Activated T-cell treated with anti-CD3 and anti-CD28 coated beads for 48 hours (primary cell): ENCODE data around the gene HNRNPUL1.

Experiments
- DNase-seq: peaks from one replicate; pipeline ENCODE4 v3.0.0-alpha.2; 2020; ENCODE audit warnings: low read depth

Gene HNRNPUL1

DNA sequence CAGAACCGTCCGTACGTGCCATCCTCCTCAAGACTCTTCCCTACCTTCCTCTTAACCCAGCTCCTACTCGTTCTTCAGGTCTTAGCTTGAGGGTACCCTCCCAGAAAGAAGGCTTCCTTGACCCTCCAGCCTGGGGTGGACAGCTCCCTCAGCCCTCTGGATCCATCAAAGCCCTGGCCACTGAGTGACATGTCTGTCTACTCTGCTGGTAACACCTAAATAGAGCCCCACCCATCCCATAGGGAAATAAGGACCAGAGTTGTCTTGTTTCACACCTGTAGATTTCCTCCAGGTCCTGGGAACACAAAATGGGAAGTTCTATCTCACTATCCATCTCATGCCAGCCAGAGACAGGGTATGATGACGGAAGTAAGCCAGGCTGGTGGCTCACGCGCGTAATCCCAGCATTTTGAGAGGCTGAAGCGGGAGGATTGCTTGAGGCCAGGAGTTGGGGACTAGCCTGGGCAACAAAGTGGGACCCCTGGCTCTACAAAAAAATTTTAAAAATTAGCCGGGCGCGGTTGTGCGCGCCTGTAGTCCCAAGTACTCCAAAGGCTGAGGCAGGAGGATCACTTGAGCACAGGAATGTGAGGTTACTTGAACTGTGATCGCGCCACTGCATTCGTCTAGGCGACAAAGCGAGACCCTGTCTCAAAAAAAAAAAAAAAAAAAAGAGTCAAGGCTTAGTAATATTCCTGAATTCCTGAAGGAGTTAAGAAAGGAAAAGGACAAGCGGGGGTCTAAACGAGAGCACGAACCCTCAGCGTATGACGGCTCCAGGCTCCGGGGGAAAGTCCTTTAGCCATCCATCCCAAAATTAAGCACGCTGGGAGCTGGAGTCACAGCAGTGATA lies 45.2 kb downstream of the HNRNPUL1 start:
- no peak for DNase-seq

DNA sequence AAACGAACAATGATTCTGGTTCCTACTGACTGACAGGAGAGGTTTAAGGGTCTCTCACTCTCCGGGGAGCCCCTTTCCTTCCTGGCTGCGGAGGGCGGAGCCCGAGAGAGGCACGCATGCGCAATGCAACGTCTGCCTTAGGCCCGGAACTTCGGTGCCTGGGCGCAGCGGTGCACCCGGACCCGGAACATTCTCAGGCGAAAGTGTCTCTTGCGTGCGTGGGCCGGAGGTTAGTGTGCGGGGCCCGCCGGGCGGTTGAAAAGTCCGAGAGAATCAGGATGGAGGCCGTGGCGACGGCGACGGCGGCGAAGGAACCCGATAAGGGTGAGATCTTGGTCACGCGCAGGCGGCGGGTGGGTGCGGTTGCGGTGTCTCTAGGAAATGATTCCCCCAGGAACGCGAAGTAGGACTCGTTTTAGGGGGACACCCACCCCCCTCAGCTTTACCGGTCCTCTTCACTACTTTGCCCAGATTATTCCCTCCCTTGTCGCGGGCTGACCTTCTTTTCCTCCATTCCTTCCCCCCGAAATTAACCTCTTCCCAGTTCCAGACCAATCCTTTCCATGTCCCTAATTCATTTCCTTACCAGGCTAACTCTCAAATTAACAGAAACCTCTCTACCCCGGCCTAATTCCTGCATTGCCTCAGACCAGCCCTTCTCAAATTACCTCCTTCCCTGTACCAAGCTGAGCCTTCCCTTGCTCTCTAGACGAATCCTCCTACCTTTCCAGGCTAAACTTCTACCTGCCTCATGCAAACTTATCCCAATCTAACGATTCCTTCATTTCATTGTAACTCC lies 46.1 kb downstream of the HNRNPUL1 start, which contains the start of gene CCDC97:
Gene CCDC97 (plus strand): TSS at position 140 of the 799 bp plus-strand sequence. CDS start 139 bp downstream, at position 279.
- DNase-seq = peak; percentile 86

- no peak for DNase-seq
Measured at GRCh38 chr19:41311072-41311471, 46.9 kb downstream of the HNRNPUL1 start.

DNA sequence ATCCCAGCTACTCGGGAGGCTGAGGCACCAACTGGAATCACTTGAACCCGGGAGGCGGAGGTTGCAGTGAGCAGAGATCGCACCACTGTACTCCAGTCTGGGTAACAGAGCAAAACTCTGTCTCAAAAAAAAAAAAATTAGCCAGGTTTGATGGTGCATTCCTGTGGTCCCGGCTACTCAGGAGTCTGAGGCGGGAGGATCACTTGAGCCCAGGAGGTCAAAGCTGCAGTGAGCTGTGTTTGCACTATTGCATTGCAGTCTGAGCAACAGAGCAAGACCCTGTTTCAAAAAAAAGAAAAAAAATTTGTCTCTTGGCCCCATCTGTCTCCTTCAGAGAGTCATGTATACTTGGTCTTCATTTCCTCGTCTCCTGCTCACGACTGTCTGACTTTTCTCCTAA lies 47.4 kb downstream of the HNRNPUL1 start:
- DNase-seq = no peak

- DNase-seq = no peak
Measured at GRCh38 chr19:41316306-41316920, 52.2 kb downstream of the HNRNPUL1 start.

DNA sequence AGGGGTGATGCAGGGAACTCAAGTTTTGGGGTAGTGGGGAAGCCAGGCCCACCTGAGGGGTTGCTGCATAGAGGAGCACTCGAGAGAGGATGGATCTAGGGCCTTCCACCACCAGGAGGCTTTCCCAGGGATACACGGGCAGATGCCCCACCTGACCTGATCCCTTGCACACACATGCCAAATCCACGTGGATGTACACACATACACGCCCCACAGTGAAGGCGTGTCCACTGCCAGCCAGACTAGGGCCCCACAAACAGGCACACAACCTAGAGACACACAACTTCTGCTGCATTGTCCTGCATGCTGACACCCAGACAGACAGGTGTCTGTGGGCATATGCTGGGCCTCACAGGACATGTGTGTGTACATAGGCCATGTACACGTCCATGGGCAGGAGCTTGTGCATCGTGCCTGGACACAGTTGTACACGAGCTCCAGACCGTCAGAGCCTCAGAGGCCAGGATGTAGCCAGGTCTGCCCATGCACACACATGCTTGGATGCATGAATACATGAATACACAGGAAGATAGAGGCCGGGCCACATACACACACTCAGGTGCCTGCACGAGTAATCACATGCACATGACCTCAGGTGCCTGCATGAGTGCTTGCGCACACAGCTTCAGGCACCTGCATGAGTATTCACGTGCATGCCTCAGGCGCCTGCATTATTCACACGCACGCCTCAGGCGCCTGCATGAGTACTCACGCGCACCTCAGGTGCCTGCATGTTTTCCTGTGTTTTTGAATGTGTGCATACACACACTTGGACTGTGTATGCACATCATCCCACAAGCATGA lies 54.7 kb downstream of the HNRNPUL1 start:
- no peak for DNase-seq

GRCh38 chr19:41319500-41320184 lies 55.5 kb downstream of the HNRNPUL1 start:
- DNase-seq = no peak

DNA sequence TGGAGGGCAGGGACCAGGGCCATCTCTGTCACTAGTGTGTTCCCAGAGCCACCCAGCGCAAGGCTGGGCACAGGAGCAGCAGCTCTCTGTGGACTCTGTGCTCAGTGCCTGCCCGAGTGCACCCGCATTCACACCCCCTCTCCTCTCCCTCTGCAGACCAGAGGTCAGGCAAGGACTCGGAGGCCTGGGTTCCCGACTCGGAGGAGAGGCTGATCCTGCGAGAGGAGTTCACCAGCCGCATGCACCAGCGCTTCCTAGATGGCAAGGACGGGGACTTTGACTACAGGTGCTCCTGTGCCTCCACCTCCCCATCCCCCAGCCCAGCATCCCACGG lies 56.0 kb downstream of the HNRNPUL1 start:
- no peak for DNase-seq

GRCh38 chr19:41320568-41320967 lies 56.4 kb downstream of the HNRNPUL1 start:
- DNase-seq = no peak

DNA sequence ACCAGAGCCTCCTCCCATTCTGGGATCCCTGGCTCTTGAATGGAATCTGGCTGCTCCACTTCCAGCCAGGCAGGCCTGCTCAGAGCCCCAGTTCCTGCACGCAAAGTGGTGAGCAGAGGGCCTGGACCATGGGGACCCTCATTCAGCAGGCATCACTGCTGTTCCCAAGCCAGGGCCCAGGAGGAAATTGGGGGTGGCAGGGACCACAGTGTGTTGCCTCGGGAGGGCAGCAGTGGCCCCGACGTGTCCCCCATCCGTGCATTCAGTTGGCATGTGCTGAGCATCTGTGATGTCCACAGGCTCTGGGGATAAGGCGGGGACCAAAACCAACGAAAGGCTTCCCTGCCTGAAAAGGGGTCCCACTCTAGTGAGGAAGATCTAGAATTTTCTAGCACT lies 57.0 kb downstream of the HNRNPUL1 start:
- DNase-seq = no peak

GRCh38 chr19:41321600-41322270 lies 57.6 kb downstream of the HNRNPUL1 start:
- no peak for DNase-seq

GRCh38 chr19:41322451-41322850 lies 58.3 kb downstream of the HNRNPUL1 start:
- no peak for DNase-seq

DNA sequence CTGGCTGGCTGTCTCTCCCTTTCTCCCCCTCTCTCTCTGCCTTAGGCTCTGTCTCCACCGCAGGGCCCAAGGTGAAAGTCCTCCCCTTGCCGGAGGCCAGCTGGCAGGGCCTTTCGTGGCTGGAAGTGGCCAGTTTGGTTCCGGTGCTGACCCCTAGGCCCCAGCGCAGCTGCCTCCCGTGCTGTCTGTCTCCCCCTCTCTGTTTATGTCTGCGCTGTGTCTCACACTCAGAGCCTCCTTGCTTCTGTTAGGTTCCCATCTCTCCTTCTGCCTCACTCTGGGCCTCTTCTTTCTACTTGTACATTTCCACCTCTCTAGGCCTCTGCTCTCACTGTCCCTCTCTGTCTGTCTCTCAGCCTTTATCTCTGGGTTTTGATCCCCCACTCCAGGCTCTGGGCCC lies 58.9 kb downstream of the HNRNPUL1 start:
- no peak for DNase-seq

DNA sequence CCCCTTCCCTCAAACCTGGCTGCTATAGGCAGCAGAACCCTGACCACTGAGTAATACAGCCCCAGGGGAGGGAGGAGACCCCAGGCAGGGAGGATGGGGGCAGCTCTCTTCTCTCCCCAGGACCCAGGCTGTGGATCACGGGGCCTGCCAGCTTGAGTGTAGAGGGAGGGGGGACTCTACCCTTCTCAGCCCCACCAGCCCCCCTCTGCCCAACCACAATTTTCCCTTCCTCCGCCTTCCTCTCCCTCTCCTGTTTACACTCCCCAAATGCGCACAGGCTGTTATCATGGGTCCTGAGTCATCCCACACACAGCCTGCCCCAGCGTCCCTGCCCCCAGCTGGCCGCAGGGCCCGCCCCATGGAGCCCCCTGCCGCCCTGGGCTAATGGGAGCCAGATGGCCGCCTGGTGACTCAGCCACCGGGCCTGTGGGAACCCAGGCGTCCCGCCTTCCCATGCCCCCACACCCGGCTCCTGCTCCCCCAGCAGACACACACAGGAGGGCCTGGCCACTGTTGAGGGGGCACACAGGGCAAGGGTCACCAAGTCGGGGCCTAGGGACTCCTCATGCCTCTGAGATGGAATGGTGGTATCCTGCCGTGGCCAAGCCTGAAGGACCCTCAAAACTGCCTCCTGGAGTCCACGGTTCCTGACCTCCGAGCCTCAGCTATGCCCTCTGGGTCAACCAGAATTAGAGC lies 59.4 kb downstream of the HNRNPUL1 start:
- no peak for DNase-seq

DNA sequence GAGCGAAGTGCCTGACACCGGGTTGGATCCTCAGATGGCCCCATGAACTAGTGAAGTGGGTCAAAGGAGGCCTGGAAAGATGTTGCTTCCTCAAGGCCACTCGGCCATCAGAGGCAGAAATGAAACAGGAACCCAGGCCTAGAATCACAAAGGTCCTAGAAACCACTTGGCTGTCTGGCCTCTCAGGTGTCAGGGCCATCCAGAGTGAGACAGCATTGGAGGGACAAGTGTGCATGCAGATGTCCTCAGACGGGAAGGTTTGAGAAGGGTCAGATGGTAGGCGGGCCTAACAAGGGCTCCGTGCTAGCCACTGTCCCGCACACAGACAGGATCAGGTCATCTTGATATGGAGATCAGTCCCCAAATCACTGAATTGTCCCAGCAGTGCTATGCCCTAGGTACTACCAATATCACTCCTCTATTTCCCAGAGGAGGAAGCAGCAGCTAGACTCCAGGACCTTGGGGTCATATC lies 60.1 kb downstream of the HNRNPUL1 start:
- no peak for DNase-seq

DNA sequence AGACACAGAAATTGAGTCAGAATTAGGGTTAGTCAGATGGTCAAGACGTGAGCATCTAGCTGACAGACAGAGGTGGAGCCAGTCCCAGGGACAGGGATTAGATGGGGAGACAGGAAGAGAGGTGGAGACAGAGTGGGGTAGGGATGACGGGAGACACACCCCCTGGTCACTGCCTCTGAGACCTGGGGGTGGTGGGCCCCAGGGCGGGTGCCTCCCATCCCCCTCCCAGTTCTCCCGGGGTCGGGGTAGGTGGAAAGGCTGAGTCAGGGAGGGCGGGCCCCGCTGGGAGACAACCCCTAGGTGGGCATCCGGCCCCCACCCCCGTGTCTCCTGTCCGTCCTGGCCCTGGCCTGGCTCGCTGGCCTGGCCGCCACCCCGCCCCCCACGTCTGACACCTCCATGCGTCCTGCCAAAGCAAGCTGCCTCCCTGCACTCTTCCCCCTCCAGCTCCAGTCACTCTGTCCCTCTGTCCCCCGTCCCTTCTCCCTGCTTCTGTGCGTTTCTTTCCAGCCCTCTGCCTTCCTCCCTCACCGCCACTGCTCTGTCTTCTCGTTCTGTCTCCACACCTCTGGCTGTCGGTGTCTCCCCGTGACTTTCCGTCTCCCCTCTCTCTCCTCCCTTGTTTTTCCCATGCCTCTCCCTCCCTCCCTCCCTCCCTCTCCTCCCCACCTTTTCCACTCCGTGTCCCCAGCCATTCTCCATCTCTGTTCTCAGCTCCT lies 60.9 kb downstream of the HNRNPUL1 start:
- DNase-seq = no peak

GRCh38 chr19:41325640-41325946 lies 61.4 kb downstream of the HNRNPUL1 start:
- no peak for DNase-seq

GRCh38 chr19:41325947-41326706 lies 62.0 kb downstream of the HNRNPUL1 start:
- no peak for DNase-seq

GRCh38 chr19:41327076-41327575 lies 63.0 kb downstream of the HNRNPUL1 start:
- no peak for DNase-seq
